B cell (primary cell): ENCODE measurements around the gene TGFBR2. TPM values are rescaled to one million over a fixed set of nuclear protein-coding genes. Genes with fewer than 3 reads are reported as not detected.
A peak's percentile ranks its signal among the peaks of the same experiment; 100 is the strongest.

Source experiments
- ATAC-seq: fragments of 200-7000 bp; cut with Tn5 transposase; one replicate; pipeline ENCODE4 v1.10.0; 2021; ENCODE audit warnings: low read depth, mild to moderate bottlenecking, moderate number of reproducible peaks, moderate library complexity
- CTCF ChIA-PET: fragments of 350-600 bp; sonication (Branson Sonifier 250); formaldehyde crosslinking; loops from one replicate; lab custom pipeline; 2021; ENCODE audit warnings: antibody characterized with exemption, inconsistent platforms; lab: Charles Lee
- POLR2A ChIA-PET: fragments of 350-600 bp; sonication (Branson Sonifier 250); formaldehyde crosslinking; loops from one replicate; lab custom pipeline; 2021; ENCODE audit warnings: antibody characterized with exemption; lab: Charles Lee
- DNase-seq: peaks from one replicate; pipeline ENCODE4 v3.0.0; 2013
- H2AFZ ChIP-seq: 2 replicates; pipeline ENCODE4 v1.6.1; 2012; ENCODE audit warnings: mild to moderate bottlenecking, low read depth, low read length; ENCODE audit not compliant: insufficient read depth, poor library complexity, severe bottlenecking
- H3K27ac ChIP-seq, 2 donors: 1 replicate in 1 of 2; 2 replicates in 1 of 2; pipeline ENCODE4 v1.5.1; 2012 to 2013; ENCODE audit warnings: low read length in 2 of 2, mild to moderate bottlenecking in 2 of 2, moderate library complexity in 1 of 2
- H3K27me3 ChIP-seq, 4 experiments: fragments of 200-600 bp in 1 of 4; sonication (generic) in 1 of 4; replicated peaks in 1 of 4; 1 replicate in 2 of 4; 2 replicates in 2 of 4; pipeline versions ENCODE4 v1.6.1 to v1.7.0; 2013 to 2016; ENCODE audit warnings: low read length in 3 of 4, mild to moderate bottlenecking in 2 of 4, mixed read lengths in 1 of 4, moderate library complexity in 1 of 4; ENCODE audit not compliant: insufficient read depth in 4 of 4, control insufficient read depth in 3 of 4; ENCODE audit errors: control extremely low read depth in 1 of 4
- H3K36me3 ChIP-seq, 2 experiments: replicated peaks in 1 of 2; 1 replicate in 1 of 2; 2 replicates in 1 of 2; pipeline versions ENCODE4 v1.6.1 to v1.7.1; 2013; ENCODE audit warnings: low read length in 1 of 2; ENCODE audit not compliant: insufficient read depth in 2 of 2, control insufficient read depth in 1 of 2; ENCODE audit errors: control extremely low read depth in 1 of 2, extremely low read depth in 1 of 2
- H3K4me1 ChIP-seq, 2 donors: fragments of 200-600 bp in 1 of 2; sonication (generic) in 1 of 2; 1 replicate in 1 of 2; 2 replicates in 1 of 2; pipeline versions ENCODE4 v1.5.1 to v1.6.1; 2013 to 2017; ENCODE audit warnings: low read length in 2 of 2; ENCODE audit not compliant: control insufficient read depth in 2 of 2, insufficient read depth in 2 of 2
- H3K4me2 ChIP-seq: replicated peaks from 2 replicates; pipeline ENCODE3; 2012; ENCODE audit warnings: mild to moderate bottlenecking, low read depth, low read length; ENCODE audit not compliant: poor library complexity, severe bottlenecking
- H3K4me3 ChIP-seq, 5 experiments: fragments of 200-600 bp in 1 of 5; sonication (generic) in 1 of 5; 1 replicate in 3 of 5; 2 replicates in 2 of 5; pipeline versions ENCODE4 v1.5.1 to v1.7.0; 2011 to 2016; ENCODE audit warnings: low read length in 4 of 5, mild to moderate bottlenecking in 4 of 5, low read depth in 2 of 5, control low read depth in 1 of 5, moderate library complexity in 1 of 5; ENCODE audit not compliant: insufficient read depth in 1 of 5; ENCODE audit errors: control extremely low read depth in 1 of 5, extremely low read depth in 1 of 5
- H3K79me2 ChIP-seq: fragments of 200-600 bp; sonication (generic); one replicate; pipeline ENCODE4 v1.6.0; 2016; ENCODE audit warnings: low read length; ENCODE audit not compliant: control insufficient read depth, insufficient read depth
- H3K9ac ChIP-seq: fragments of 200-600 bp; sonication (generic); 2 replicates; pipeline ENCODE4 v1.6.1; 2017; ENCODE audit warnings: mild to moderate bottlenecking, low read length, moderate library complexity
- H3K9me3 ChIP-seq, 3 donors: one replicate each; pipeline versions ENCODE4 v1.6.1 to v1.7.1; 2013; ENCODE audit warnings: low read length in 2 of 3; ENCODE audit not compliant: control insufficient read depth in 2 of 3, insufficient read depth in 1 of 3; ENCODE audit errors: control extremely low read depth in 1 of 3
- H4K20me1 ChIP-seq: 2 replicates; pipeline ENCODE4 v1.6.0; 2012; ENCODE audit warnings: mild to moderate bottlenecking, low read length; ENCODE audit not compliant: insufficient read depth, control insufficient read depth, poor library complexity, severe bottlenecking
- H3K27ac Mint-ChIP-seq: one replicate; pipeline ENCODE4 v1.8.0; 2021; ENCODE audit warnings: mixed read lengths
- H3K27me3 Mint-ChIP-seq: one replicate; pipeline ENCODE4 v1.8.0; 2021; ENCODE audit warnings: mixed read lengths
- H3K4me1 Mint-ChIP-seq: one replicate; pipeline ENCODE4 v1.8.0; 2021; ENCODE audit warnings: mixed read lengths
- H3K4me3 Mint-ChIP-seq: one replicate; pipeline ENCODE4 v1.8.0; 2021; ENCODE audit warnings: mixed read lengths
- H3K9me3 Mint-ChIP-seq: one replicate; pipeline ENCODE4 v1.8.0; 2022; ENCODE audit warnings: mixed read lengths; ENCODE audit not compliant: insufficient read depth
- CTCF ChIP-seq: fragments of 200-600 bp; IDR thresholded peaks from one replicate; pipeline ENCODE4 v1.8.0; 2022; ENCODE audit warnings: antibody characterized with exemption, mild to moderate bottlenecking
- EZH2 ChIP-seq: IDR thresholded peaks from 2 replicates; pipeline ENCODE4 v1.6.1; 2012; ENCODE audit warnings: borderline replicate concordance, low read depth, mild to moderate bottlenecking, moderate library complexity, low read length; ENCODE audit not compliant: insufficient read depth, poor library complexity, severe bottlenecking
- WGBS: methylation state at CpG from one replicate; pipeline ENCODE4 v1.1.5; 2013; ENCODE audit warnings: missing lambda C conversion rate; ENCODE audit not compliant: insufficient coverage; 5-methylcytosine and 5-hydroxymethylcytosine counted together
- intact Hi-C: fragments of 100-400 bp; cut with micrococcal nuclease; formaldehyde crosslinking; loops from one replicate; pipeline ENCODE4 v1.10.0; 2022
- polyA plus RNA-seq: library from polyadenylated mRNA; depleted of rRNA; stranded (reverse); fragments of >200 nt; gene quantifications from 2 replicates; pipeline ENCODE4 v1.2.3, GENCODE V29; 2012
- total RNA-seq, 2 donors: library from RNA; stranded (reverse); fragments of 120-200 nt in 1 of 2; gene quantifications; 1 replicate in 1 of 2; 2 replicates in 1 of 2; pipeline versions ENCODE4 v1.2.3 to v1.2.4, GENCODE V29; 2013 to 2022

The TGFBR2 gene
- total and polyA plus RNA-seq, 2 donors (not counting 1 experiment from before 2014, with no cell fraction given): 68.7 to 189 TPM

GRCh38 chr3:30656624-30657141 is 50.3 kb downstream of the TGFBR2 start:
- Mint-ChIP-seq H3K4me1 (peaks cover 91% of the 10 kb centered on the region), H3K4me3 (peak overlapping the region; percentile 53), H3K27ac (peak overlapping the region; percentile 87), H3K9me3 (no peaks in the 10 kb centered on the region), H3K27me3 (no peaks in the 10 kb centered on the region)
- H3K27me3 ChIP-seq: no peaks in the 10 kb centered on the region
- no peaks in the 10 kb centered on the region for H3K9me3 ChIP-seq
- no peak overlapping the region for H2AFZ ChIP-seq
- H4K20me1 ChIP-seq: no peaks in the 10 kb centered on the region
- WGBS: no CpG with 5 or more reads among the region's 3 CpGs
- peaks cover 12 to 86% of the 10 kb centered on the region in 2 experiments for H3K36me3 ChIP-seq
- peaks cover 87 to 89% of the 10 kb centered on the region in 2 donors for H3K4me1 ChIP-seq
- H3K79me2 ChIP-seq: peaks cover 92% of the 10 kb centered on the region
- ChIA-PET POLR2A (interaction anchor here (0.5 to 1.4 kb wide), 3 partner anchors 9 to 161 kb away, joined by 4 read pairs; no protein-coding TSS in a partner anchor), CTCF (interaction anchor here (1.2 to 2.1 kb wide), 2 partner anchors 10 to 337 kb away, joined by 3 to 5 read pairs; no protein-coding TSS in a partner anchor)
- DNase-seq (no peak), ATAC-seq (no peak)
- peak overlapping the region; percentile 13 for H3K4me2 ChIP-seq
- H3K9ac ChIP-seq: no peak overlapping the region
- intact Hi-C loops: loop anchor here (5.0 to 10.0 kb wide), 3 partner anchors 34 to 878 kb away; partner anchors contain the start of gene STT3B
- peak overlapping the region; percentile 69 to 82 for H3K27ac ChIP-seq
- no peak for TF ChIP-seq EZH2
- no peak for TF ChIP-seq CTCF
- no peak overlapping the region for H3K4me3 ChIP-seq

GRCh38 chr3:30657914-30658313 is 51.5 kb downstream of the TGFBR2 start:
- POLR2A ChIA-PET: interaction anchor here (1.1 to 1.5 kb wide), 4 partner anchors 8 to 22 kb away, joined by 3 to 8 read pairs (median 4); no protein-coding TSS in a partner anchor
- no peaks in the 10 kb centered on the region for H3K27me3 ChIP-seq
- H3K36me3 ChIP-seq: peaks cover 18 to 79% of the 10 kb centered on the region in 2 experiments
- H3K4me1 Mint-ChIP-seq: peaks cover 92% of the 10 kb centered on the region
- H3K4me3 Mint-ChIP-seq: peak overlapping the region; percentile 69
- H3K27me3 Mint-ChIP-seq: no peaks in the 10 kb centered on the region
- 86% methylated on average over 1 of the region's 3 CpGs for WGBS
- peak overlapping the region in 1 of 5 experiments; percentile 23 for H3K4me3 ChIP-seq
- peak overlapping the region; percentile 87 for H3K27ac Mint-ChIP-seq
- no peak for TF ChIP-seq CTCF
- TF ChIP-seq EZH2: no peak
- H4K20me1 ChIP-seq: no peaks in the 10 kb centered on the region
- no peaks in the 10 kb centered on the region for H3K9me3 Mint-ChIP-seq
- peak overlapping the region; percentile 45 for H3K4me2 ChIP-seq
- ATAC-seq (no peak), DNase-seq (no peak)
- peaks cover 89 to 94% of the 10 kb centered on the region in 2 donors for H3K4me1 ChIP-seq
- no peaks in the 10 kb centered on the region for H3K9me3 ChIP-seq
- peak overlapping the region; percentile 56 to 82 for H3K27ac ChIP-seq
- peaks cover 92% of the 10 kb centered on the region for H3K79me2 ChIP-seq
- intact Hi-C loops: loop anchor here (1.0 to 10.0 kb wide), 6 partner anchors 9 to 877 kb away; partner anchors contain the start of genes STT3B and TGFBR2
- peak overlapping the region; percentile 34 for H3K9ac ChIP-seq
- CTCF ChIA-PET: interaction anchor here (1.0 to 2.4 kb wide), 13 partner anchors 9 to 544 kb away, joined by 3 to 10 read pairs (median 7); partner anchors contain the start of gene TGFBR2
- H2AFZ ChIP-seq: no peak overlapping the region
